HG03432 (cell line): ENCODE measurements around the gene TPBGL.

Experiments
- ATAC-seq: cut with Tn5 transposase; IDR thresholded peaks from one replicate; pipeline ENCODE4 v1.9.1; 2021; ENCODE audit warnings: mild to moderate bottlenecking, moderate library complexity; ENCODE audit not compliant: unreplicated experiment

TPBGL gene

GRCh38 chr11:75245356-75246005 is 4.9 kb downstream of the TPBGL start:
- ATAC-seq: no peak

DNA sequence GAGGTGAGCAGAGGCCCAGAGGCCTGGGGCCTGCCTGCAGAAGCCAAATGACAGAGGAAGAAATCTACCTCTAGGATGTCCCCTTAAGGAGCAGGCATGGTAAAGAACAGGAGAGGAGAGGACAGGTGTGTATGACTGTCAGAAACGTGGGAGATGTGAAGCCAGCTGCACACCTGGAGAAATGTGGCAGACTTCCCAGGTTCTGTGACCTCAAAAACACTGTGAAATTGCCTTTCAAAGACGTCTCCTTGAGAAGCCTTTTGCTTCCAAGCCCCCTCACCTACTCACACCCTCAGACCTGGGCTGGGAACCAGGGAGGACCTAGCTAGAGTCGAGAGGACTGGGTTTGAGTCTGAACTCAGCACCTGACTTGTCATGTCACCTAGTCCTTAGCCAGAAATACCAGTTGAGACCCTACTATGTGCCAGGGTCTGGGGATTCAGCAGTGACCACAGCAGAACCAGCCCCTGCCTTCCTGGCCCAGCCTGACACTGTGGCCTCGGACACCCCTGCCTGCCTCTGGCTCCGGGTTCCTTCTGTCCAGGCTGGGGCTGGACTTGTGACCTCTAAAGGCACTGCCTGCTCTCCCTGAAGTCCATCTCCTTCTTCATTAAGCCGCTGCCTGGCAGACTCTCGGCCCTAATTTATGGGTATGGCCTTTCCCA is 5.6 kb downstream of the TPBGL start:
- ATAC-seq: no peak

- ATAC-seq: no peak
These were observed 6.2 kb downstream of the TPBGL start for GRCh38 chr11:75246671-75247350.

DNA sequence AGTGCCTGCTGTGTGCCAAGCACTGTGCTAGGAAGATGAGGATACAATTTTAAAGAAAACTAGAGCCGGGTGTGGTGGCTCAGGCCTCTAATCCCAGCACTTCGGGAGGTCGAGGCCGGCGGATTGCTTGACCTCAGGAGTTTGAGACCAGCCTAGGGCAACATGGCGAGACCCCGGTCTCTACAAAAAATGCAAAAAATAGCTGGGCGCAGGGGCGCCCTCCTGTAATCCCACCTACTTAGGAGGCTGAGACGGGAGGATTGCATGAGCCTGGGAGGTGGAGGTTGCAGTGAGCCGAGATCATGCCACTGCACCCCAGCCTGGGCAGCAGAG is 8.3 kb downstream of the TPBGL start:
- ATAC-seq: no peak

DNA sequence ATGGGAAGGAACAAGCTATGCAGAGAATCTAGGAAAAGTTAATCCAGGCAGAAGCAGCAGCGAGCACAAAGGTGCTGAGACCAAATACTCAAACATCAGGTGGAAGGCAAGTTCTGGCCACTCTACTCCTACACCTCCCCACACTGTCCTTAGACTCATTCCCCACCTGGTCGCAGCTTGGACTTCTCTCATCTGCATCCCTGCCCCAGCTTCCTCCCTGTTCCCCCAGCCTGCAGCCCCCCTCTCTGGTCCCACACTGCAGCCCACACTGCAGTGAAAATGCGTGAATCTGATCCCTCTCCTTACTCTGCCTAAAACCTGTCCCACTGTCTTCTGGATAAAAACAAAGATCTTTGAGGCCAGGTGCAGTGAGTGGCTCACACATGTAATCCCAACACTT is 9.1 kb downstream of the TPBGL start:
- no peak for ATAC-seq

- no peak for ATAC-seq
These were observed 13.8 kb downstream of the TPBGL start for GRCh38 chr11:75254326-75254725.

GRCh38 chr11:75260396-75261170 is 20.0 kb downstream of the TPBGL start:
- no peak for ATAC-seq

DNA sequence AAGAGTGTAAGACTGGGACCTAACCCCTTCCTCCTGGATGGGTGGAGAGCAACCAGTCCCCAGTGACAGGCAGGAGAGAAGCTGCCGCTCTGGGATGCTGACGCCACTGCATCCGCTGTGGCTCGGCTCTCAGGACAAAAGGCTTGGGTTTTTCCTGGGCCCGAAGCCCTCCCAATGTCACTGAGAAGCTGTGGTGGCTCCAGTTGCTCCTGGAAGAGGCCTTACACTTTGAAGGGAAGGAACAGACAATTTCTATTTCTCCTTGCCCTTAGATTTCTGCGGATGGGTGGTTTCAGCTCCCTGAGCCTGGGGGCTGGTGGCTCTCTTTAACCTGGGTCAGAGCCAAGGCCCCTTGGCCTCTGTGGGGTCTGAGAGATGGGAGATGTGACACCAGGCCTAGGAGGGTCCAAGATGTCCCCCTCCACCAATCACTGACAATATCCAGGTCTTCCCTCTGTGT is 21.4 kb downstream of the TPBGL start:
- ATAC-seq: no peak

DNA sequence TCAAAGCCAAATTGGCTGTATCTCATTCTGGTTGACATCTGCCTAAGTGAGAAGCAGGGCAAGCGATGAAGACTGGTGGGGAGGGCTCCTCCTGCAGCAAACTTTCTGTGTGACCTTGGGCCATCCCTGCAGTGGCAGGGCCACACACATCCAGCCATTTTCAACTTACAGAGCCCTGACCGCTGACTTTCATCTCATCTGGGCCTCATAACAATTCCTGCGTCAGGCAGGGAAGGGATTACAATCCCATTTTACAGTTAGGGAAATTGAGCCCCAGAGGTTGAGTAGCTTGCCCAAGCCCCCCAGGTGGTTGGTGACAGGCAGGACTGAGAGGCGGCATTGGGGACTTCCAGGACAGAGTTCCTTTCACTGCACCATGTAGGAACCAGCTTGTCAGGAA is 21.9 kb downstream of the TPBGL start:
- ATAC-seq: no peak

DNA sequence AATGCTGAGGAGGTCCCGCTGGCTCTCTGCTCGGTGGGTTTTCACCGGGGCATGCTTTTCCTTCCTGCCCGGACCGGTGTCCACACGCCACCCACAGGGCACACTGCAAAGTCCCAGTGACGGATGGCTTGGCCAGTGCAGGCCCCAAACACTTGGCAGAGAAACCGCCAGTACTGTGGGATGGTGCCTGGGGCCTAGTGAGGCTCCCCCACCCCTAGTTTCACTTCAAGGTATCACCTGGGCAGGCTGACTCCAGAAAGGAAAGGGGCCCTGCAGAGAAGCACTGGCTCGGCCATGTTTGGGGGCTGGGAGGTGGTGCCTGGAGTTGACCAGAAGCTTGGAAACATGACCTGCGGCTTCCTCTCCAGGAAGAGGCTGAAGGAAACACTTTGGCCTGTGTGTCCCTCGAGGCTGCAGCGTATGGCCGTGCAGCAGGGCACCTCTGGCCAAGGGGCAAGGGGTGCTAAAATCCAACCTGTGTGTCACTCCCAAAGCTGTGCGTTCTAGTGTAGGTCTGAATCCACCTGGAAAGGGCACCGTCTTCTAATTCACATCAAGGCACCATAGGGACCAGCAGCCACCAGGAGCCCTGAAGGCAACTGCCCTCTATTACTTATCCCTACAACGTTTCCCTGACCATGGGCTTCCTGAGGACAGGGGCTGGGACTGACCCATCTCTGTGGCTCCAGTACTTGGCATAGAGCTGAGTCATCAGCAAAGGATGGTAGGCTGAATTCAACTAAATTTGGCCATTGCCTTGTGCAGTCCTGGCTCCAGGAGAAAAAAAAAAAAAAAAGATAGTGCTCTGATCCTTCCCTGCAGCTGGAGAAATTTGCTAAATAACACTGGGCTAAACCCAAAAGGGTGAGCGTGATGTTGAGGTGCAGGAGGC is 22.6 kb downstream of the TPBGL start:
- ATAC-seq: no peak

DNA sequence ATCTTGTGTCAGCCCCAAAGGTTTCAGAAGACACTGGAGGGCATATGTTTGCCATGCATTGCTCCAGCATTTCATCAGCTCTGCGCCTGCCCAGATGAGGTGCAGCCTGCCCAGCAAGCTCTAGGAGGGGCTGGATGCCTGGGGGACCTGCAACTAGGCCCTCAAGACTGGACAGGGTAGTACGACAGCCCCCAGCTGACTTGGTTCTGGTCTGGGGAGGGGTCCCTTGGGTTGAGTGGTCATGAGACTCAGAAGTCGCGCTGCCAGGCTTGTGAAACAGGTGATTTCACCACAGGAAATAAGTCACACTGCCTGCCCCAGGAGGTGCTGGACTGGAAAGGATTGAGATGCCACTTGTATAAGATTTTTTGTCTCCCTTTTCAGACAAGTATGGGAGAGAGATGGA is 23.4 kb downstream of the TPBGL start:
- ATAC-seq: no peak

- no peak for ATAC-seq
These were observed 23.8 kb downstream of the TPBGL start for GRCh38 chr11:75264356-75264755.

GRCh38 chr11:75264971-75265370 is 24.4 kb downstream of the TPBGL start:
- no peak for ATAC-seq

- no peak for ATAC-seq
These were observed 25.4 kb downstream of the TPBGL start for GRCh38 chr11:75265851-75266531.

DNA sequence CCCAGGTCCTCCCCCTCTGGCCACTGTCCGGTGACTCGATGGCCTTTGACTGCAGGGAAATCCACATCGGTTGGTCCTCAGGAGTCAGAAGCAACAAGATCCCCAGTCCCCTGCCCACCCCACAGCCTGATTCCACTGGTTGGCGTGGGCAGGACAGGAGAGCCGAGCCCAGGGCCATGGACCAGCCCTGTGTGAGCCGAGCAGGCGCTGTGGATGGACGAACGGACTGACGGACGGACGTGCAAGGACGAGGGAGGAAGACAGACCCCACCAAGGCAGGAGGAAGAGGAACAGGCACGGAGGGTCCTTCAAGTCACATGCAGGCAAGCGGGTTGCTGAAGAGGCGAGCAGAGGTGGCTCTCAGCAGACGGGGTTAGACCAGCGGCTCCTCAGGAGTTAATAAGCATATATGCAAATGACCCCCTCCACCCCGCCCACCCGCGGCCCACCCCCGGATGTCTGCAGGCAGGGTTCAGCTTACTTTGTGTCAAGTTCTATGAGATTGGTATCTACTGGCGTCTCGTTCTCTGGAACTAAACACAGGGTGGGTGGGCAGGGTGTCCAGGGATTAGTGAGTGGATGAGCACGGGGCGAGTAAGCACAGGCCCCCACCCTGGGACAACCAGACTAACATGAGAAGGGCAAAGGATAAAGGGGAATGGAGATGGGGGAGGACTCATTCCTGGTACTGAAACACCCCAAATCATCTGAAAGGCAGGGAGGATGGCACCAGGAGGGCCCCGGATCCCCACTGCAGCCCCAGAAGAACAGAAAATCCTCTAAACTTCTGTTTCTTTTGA is 26.8 kb downstream of the TPBGL start:
- no peak for ATAC-seq

DNA sequence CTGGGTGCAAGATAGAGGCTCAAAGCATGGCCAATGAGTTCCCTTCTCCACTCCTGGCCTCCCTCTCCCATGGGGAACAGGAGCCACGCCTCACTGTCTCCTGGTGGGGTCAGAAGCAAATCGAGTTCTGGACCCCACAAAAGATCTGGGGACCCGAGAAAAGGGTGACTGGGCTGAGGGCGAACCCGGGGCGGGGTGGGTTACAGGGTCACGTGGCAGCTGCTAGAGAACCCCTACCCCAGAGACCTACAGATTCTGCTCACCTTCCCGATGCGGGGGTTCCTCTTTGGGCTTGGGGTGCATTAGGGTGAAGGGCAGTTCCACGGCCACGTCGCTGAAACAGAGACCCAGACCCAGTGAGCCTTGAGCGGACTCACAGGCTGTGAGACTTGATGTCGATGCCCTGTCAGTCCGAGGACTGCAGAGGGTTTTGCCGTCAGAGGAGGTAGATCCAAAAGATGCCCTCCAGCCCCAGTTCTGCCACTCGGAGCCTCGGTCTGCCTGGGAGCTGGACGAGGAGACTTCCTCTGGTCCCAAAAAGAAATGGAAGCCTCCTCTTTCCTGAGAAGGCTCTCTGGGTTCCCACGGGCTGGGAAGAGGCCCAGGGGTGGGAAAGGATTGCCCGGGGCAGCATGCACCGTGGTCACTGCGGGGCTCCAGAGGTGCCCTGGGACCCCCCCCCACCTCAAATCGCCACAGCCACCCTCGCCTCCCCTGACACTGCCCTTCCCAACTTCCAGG is 28.2 kb downstream of the TPBGL start:
- ATAC-seq: no peak

GRCh38 chr11:75269367-75269660 is 28.7 kb downstream of the TPBGL start:
- ATAC-seq: no peak

- no peak for ATAC-seq
These were observed 29.3 kb downstream of the TPBGL start for GRCh38 chr11:75269896-75270295.
